ENCODE data around the gene PSMG4.

The PSMG4 gene

GRCh38 chr6:3269281-3269975, 10.7 kb downstream of the PSMG4 start:
- TF ChIP-seq, protein P1, sequence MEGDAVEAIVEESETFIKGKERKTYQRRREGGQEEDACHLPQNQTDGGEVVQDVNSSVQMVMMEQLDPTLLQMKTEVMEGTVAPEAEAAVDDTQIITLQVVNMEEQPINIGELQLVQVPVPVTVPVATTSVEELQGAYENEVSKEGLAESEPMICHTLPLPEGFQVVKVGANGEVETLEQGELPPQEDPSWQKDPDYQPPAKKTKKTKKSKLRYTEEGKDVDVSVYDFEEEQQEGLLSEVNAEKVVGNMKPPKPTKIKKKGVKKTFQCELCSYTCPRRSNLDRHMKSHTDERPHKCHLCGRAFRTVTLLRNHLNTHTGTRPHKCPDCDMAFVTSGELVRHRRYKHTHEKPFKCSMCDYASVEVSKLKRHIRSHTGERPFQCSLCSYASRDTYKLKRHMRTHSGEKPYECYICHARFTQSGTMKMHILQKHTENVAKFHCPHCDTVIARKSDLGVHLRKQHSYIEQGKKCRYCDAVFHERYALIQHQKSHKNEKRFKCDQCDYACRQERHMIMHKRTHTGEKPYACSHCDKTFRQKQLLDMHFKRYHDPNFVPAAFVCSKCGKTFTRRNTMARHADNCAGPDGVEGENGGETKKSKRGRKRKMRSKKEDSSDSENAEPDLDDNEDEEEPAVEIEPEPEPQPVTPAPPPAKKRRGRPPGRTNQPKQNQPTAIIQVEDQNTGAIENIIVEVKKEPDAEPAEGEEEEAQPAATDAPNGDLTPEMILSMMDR (conservative IDR thresholded peaks at IDR 0.05; ENCODE audit: low read length): no peak
- no peak overlapping the region for H3K4me3 ChIP-seq (ENCODE audit: low read length)
- no peak for DNase-seq (ENCODE audit: low read depth)

DNA sequence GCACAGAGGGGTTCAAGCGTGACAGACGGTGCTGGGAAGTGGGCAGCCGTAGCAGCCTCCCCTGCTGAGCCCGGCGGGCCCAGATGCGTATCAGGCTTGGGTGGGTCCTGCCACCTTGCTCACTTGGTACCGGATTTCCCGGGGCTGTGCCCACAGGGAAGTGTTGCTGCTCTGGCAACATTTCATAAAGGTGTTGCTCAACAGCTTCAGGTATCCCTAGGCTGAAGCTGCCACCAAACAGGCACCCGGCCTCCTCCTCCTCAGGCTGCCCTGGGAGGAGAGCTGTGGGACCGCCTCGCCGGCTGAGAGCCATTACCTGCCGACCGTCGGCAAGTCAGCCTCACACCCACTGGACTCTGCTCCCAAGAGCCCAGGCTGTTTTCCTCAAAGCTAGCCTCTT, 11.5 kb downstream of the PSMG4 start:
- H3K4me3 ChIP-seq (ENCODE audit: low read length): no peak overlapping the region
- TF ChIP-seq, protein P1 (conservative IDR thresholded peaks at IDR 0.05; ENCODE audit: low read length): no peak
- DNase-seq (ENCODE audit: low read depth): no peak

GRCh38 chr6:3271756-3272155, 13.0 kb downstream of the PSMG4 start:
- TF ChIP-seq, protein P1 (conservative IDR thresholded peaks at IDR 0.05; ENCODE audit: low read length): no peak
- no peak for DNase-seq (ENCODE audit: low read depth)

GRCh38 chr6:3272911-3273547, 14.3 kb downstream of the PSMG4 start:
- no peak for DNase-seq (ENCODE audit: low read depth)
- TF ChIP-seq, protein P1 (conservative IDR thresholded peaks at IDR 0.05; ENCODE audit: low read length): no peak
- H3K4me3 ChIP-seq (ENCODE audit: low read length): no peak overlapping the region

More at GRCh38 chr6:3271756-3272155, 13.0 kb downstream of the PSMG4 start:
- H3K4me3 ChIP-seq (ENCODE audit: low read length): no peak overlapping the region

DNA sequence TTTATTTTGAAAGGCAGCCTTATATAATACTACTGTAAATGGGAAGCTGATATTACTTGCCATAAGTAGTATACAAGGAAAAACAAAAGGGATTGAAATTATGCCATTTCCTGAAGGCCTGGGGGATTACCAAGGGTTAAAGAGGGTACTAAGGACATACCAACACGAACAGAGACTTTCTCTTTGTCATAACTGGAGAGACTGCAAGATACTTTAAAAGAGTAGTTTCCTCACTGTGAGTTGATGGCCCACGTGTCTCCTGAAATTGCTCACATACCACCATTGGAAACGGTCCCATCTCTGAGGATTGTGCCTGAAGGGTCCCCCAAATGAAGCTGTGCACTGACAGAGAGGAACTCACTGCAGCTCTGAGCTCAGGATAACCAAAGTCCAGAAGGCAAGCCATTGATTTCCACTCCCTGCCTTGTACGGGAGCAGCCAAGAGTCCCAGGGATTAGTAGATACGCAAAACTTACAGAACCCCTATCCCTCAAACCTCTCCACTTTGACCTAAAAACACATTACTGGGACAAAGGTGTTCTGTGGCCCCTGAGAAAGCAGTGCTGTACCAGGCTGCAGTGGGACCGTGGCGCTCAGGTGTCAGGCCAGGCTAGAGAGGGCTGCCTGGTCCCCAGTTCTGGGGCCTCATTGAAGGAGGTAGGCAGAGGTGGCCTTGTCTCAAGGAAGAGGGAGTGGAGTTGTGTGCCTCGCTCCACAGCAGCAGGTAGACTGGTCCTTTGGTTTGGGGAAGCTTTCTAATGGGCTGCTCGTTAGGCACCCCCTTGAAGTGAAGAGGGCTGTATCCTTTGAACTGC, 15.2 kb downstream of the PSMG4 start:
- TF ChIP-seq, protein P1 (conservative IDR thresholded peaks at IDR 0.05; ENCODE audit: low read length): no peak
- DNase-seq (ENCODE audit: low read depth): no peak
- no peak overlapping the region for H3K4me3 ChIP-seq (ENCODE audit: low read length)

GRCh38 chr6:3276174-3277167, 17.7 kb downstream of the PSMG4 start:
- H3K4me3 ChIP-seq (ENCODE audit: low read length): no peak overlapping the region
- DNase-seq (ENCODE audit: low read depth): no peak
- TF ChIP-seq, protein P1 (conservative IDR thresholded peaks at IDR 0.05; ENCODE audit: low read length): no peak
